SK-N-SH (cell line): ENCODE data around the gene WFDC6.

Experiments used
- CTCF ChIP-seq: fragments of 200-600 bp; sonication (generic); IDR thresholded peaks from 2 replicates; pipeline ENCODE4 v1.6.1; 2017; ENCODE audit warnings: antibody characterized with exemption, mild to moderate bottlenecking, moderate library complexity
- TAF1 ChIP-seq: IDR thresholded peaks from 2 replicates; pipeline ENCODE4 v1.6.1; 2012; ENCODE audit warnings: low read depth, mild to moderate bottlenecking, low read length, moderate library complexity, borderline replicate concordance

GRCh38 chr20:45503403-45503802 is 35.9 kb downstream of the WFDC6 start:
- no peak for TF ChIP-seq CTCF
- TF ChIP-seq TAF1 = no peak
